Measurements from ENCODE around the gene NUP210. TPM values are rescaled to one million over a fixed set of nuclear protein-coding genes. Genes with fewer than 3 reads are reported as not detected.

NUP210 gene
- total RNA-seq, 1 experiment from 2014 or later = 64.0 TPM

- Histone ChIP-seq H4K20me1 (ENCODE audit: low read length) (peaks cover 11% of the 10 kb centered on the region; the same call in 1 of the 2 replicates), H3K27me3 (ENCODE audit: low read length) (no peaks in the 10 kb centered on the region), H3K9me2 (replicated peaks; ENCODE audit: low read length) (no peaks in the 10 kb centered on the region), H2AFZ (ENCODE audit: low read length) (no peak overlapping the region), H3K9ac (ENCODE audit: low read length) (no peak overlapping the region), H3K4me2 (ENCODE audit: low read length) (no peak overlapping the region), H3F3A (ENCODE audit: low read length, unreplicated experiment) (no peaks in the 10 kb centered on the region), H3K4me3 (ENCODE audit: low read length) (no peak overlapping the region), H3K79me2 (ENCODE audit: low read length) (peaks cover 70% of the 10 kb centered on the region), H3K27ac (ENCODE audit: low read length) (no peak overlapping the region), H3K4me1 (ENCODE audit: insufficient read depth, low read length) (peaks cover 24% of the 10 kb centered on the region), H3K9me3 (ENCODE audit: low read length) (no peaks in the 10 kb centered on the region), H3K36me3 (ENCODE audit: low read depth, low read length) (no peaks in the 10 kb centered on the region)
- no TSS peak for BruUV-seq (replicated peaks)
- DNase-seq = no peak
- intact Hi-C loops (cut with micrococcal nuclease) = loop anchor here (5.0 kb wide), 1 partner anchor 63 kb away; no protein-coding TSS in a partner anchor
- TF ChIP-seq CTCF (conservative IDR thresholded peaks at IDR 0.05; ENCODE audit: low read depth, low read length) (no peak), EZH2phosphoT487 (IDR thresholded peaks at IDR 0.05; ENCODE audit: borderline replicate concordance, low read length) (no peak), EZH2 (IDR thresholded peaks at IDR 0.05; ENCODE audit: low read length, unreplicated experiment) (no peak)
- ChIA-PET CTCF (interaction anchor here (0.7 kb wide), 1 partner anchor 51 kb away, joined by 3 read pairs; no protein-coding TSS in a partner anchor), POLR2A (ENCODE audit: unreplicated experiment) (no interaction called here)
- no peak for ATAC-seq
Observed at GRCh38 chr3:13280122-13280790, 139.9 kb downstream of the NUP210 start.

- DNase-seq = no peak
- no peaks in the 10 kb centered on the region for H3K27me3 ChIP-seq (ENCODE audit: low read length)
- no peak overlapping the region for H3K27ac ChIP-seq (ENCODE audit: low read length)
- ChIA-PET POLR2A (ENCODE audit: unreplicated experiment) (no interaction called here), CTCF (no interaction called here)
- TF ChIP-seq CTCF (conservative IDR thresholded peaks at IDR 0.05; ENCODE audit: low read depth, low read length) = no peak
- no peak for TF ChIP-seq EZH2phosphoT487 (IDR thresholded peaks at IDR 0.05; ENCODE audit: borderline replicate concordance, low read length)
- TF ChIP-seq EZH2 (IDR thresholded peaks at IDR 0.05; ENCODE audit: low read length, unreplicated experiment) = no peak
- no peaks in the 10 kb centered on the region for H3F3A ChIP-seq (ENCODE audit: low read length, unreplicated experiment)
- H3K9ac ChIP-seq (ENCODE audit: low read length) = no peak overlapping the region
- peaks cover 24% of the 10 kb centered on the region for H3K4me1 ChIP-seq (ENCODE audit: insufficient read depth, low read length)
- no peak overlapping the region for H2AFZ ChIP-seq (ENCODE audit: low read length)
- no peaks in the 10 kb centered on the region for H3K9me2 ChIP-seq (replicated peaks; ENCODE audit: low read length)
- no peaks in the 10 kb centered on the region for H3K36me3 ChIP-seq (ENCODE audit: low read depth, low read length)
- H3K4me3 ChIP-seq (ENCODE audit: low read length) = no peak overlapping the region
- H3K79me2 ChIP-seq (ENCODE audit: low read length) = peaks cover 77% of the 10 kb centered on the region
- ATAC-seq = no peak
- H4K20me1 ChIP-seq (ENCODE audit: low read length) = peaks cover 11% of the 10 kb centered on the region; the same call in 1 of the 2 replicates
- H3K9me3 ChIP-seq (ENCODE audit: low read length) = no peaks in the 10 kb centered on the region
- intact Hi-C loops (cut with micrococcal nuclease) = no loop called here
- H3K4me2 ChIP-seq (ENCODE audit: low read length) = no peak overlapping the region
- no TSS peak for BruUV-seq (replicated peaks)
Observed at GRCh38 chr3:13279532-13279910, 140.6 kb downstream of the NUP210 start.
